PC-3 (cell line): ENCODE results near the gene LPAR1. TPM values are rescaled to one million over a fixed set of nuclear protein-coding genes. Genes with fewer than 3 reads are reported as not detected.

Experiments used
- ATAC-seq: fragments of 200-7000 bp; cut with Tn5 transposase; 2 replicates; pipeline ENCODE4 v1.9.1; 2020; ENCODE audit warnings: mild to moderate bottlenecking, moderate library complexity
- BruUV-seq: library from RNA; stranded (reverse); fragments of 400-500 nt; replicated peaks from 2 replicates; lab custom pipeline; 2021; lab: Mats Ljungman, UMichigan
- CTCF ChIA-PET: fragments of 300-600 bp; sonication (Branson Sonifier 250); formaldehyde crosslinking; loops from one replicate; lab custom pipeline; 2022; ENCODE audit warnings: antibody characterized with exemption; lab: Charles Lee
- POLR2A ChIA-PET: fragments of 300-600 bp; sonication (Branson Sonifier 250); formaldehyde crosslinking; loops from one replicate; lab custom pipeline; 2022; ENCODE audit warnings: antibody characterized with exemption; ENCODE audit not compliant: unreplicated experiment; lab: Charles Lee
- DNase-seq: peaks from one replicate; pipeline ENCODE4 v3.0.0-alpha.2; 2015
- H2AFZ ChIP-seq: fragments of 300-600 bp; sonication (generic); 2 replicates; pipeline ENCODE4 v1.6.0; 2016; ENCODE audit warnings: antibody characterized with exemption, low read length
- H3F3A ChIP-seq: fragments of 300-600 bp; sonication (generic); one replicate; pipeline ENCODE4 v1.6.0; 2017; ENCODE audit warnings: antibody characterized with exemption, low read length, control low read depth, mild to moderate bottlenecking; ENCODE audit not compliant: unreplicated experiment
- H3K27ac ChIP-seq: fragments of 300-600 bp; sonication (generic); 2 replicates; pipeline ENCODE4 v1.5.1; 2016; ENCODE audit warnings: mild to moderate bottlenecking, low read length
- H3K27me3 ChIP-seq: fragments of 300-600 bp; sonication (generic); 2 replicates; pipeline ENCODE4 v1.6.1; 2016; ENCODE audit warnings: low read length, mixed read lengths
- H3K36me3 ChIP-seq: fragments of 300-600 bp; sonication (generic); 2 replicates; pipeline ENCODE4 v1.6.1; 2016; ENCODE audit warnings: low read depth, mixed run types, low read length, mixed read lengths
- H3K4me1 ChIP-seq: fragments of 300-600 bp; sonication (generic); 2 replicates; pipeline ENCODE4 v1.5.1; 2016; ENCODE audit warnings: low read length; ENCODE audit not compliant: insufficient read depth
- H3K4me2 ChIP-seq: fragments of 300-600 bp; sonication (generic); 2 replicates; pipeline ENCODE4 v1.6.0; 2016; ENCODE audit warnings: low read length
- H3K4me3 ChIP-seq: fragments of 300-600 bp; sonication (generic); 2 replicates; pipeline ENCODE4 v1.5.1; 2016; ENCODE audit warnings: mild to moderate bottlenecking, low read length, mixed read lengths
- H3K79me2 ChIP-seq: fragments of 300-600 bp; sonication (generic); 2 replicates; pipeline ENCODE4 v1.6.1; 2017; ENCODE audit warnings: low read length, mixed read lengths
- H3K9ac ChIP-seq: fragments of 300-600 bp; sonication (generic); 2 replicates; pipeline ENCODE4 v1.6.0; 2016; ENCODE audit warnings: mild to moderate bottlenecking, low read length
- H3K9me2 ChIP-seq: fragments of 300-600 bp; sonication (generic); replicated peaks from 2 replicates; pipeline ENCODE4 v1.6.1; 2016; ENCODE audit warnings: mixed run types, low read length, mixed read lengths
- H3K9me3 ChIP-seq: fragments of 300-600 bp; sonication (generic); 2 replicates; pipeline ENCODE4 v1.6.1; 2016; ENCODE audit warnings: low read length, mixed read lengths
- H4K20me1 ChIP-seq: fragments of 300-600 bp; sonication (generic); 2 replicates; pipeline ENCODE4 v1.6.1; 2016; ENCODE audit warnings: low read length, mixed read lengths
- CTCF ChIP-seq: fragments of 300-600 bp; sonication (generic); conservative IDR thresholded peaks from 2 replicates; pipeline ENCODE4 v1.5.1; 2017; ENCODE audit warnings: antibody characterized with exemption, low read depth, mild to moderate bottlenecking, low read length
- EZH2 ChIP-seq: fragments of 300-600 bp; sonication (generic); IDR thresholded peaks from one replicate; pipeline ENCODE4 v1.6.1; 2017; ENCODE audit warnings: antibody characterized with exemption, mild to moderate bottlenecking, low read length; ENCODE audit not compliant: unreplicated experiment
- EZH2phosphoT487 ChIP-seq: fragments of 300-600 bp; sonication (generic); IDR thresholded peaks from 2 replicates; pipeline ENCODE4 v1.6.1; 2018; ENCODE audit warnings: mild to moderate bottlenecking, antibody characterized with exemption, low read length, borderline replicate concordance
- intact Hi-C: fragments of 100-400 bp; cut with micrococcal nuclease; formaldehyde crosslinking; loops from 2 replicates; pipeline ENCODE4 v1.9.0; 2023
- total RNA-seq: library from RNA; depleted of rRNA; stranded (reverse); fragments of >200 nt; gene quantifications from 2 replicates; pipeline ENCODE4 v1.2.3, GENCODE V29; 2014

Gene LPAR1
- total RNA-seq, 1 experiment from 2014 or later: 67.9 TPM

- Histone ChIP-seq H2AFZ (no peak overlapping the region), H3K9me2 (no peaks in the 10 kb centered on the region), H4K20me1 (no peaks in the 10 kb centered on the region), H3F3A (peaks cover 9% of the 10 kb centered on the region), H3K4me1 (peaks cover 36% of the 10 kb centered on the region), H3K4me3 (no peak overlapping the region; the same call in 1 of the 2 replicates), H3K36me3 (peaks cover 63% of the 10 kb centered on the region), H3K9ac (no peak overlapping the region), H3K9me3 (peaks cover 20% of the 10 kb centered on the region), H3K27ac (no peak overlapping the region), H3K27me3 (no peaks in the 10 kb centered on the region), H3K4me2 (no peak overlapping the region), H3K79me2 (peaks cover 81% of the 10 kb centered on the region)
- no TSS peak for BruUV-seq
- intact Hi-C loops: no loop called here
- TF ChIP-seq CTCF: no peak
- TF ChIP-seq EZH2phosphoT487: no peak
- TF ChIP-seq EZH2: no peak
- ChIA-PET CTCF (no interaction called here), POLR2A (no interaction called here)
- no peak for DNase-seq
- no peak for ATAC-seq
These were observed 129.4 kb downstream of the LPAR1 start for GRCh38 chr9:110908894-110909293.

GRCh38 chr9:110900917-110901316 is 137.4 kb downstream of the LPAR1 start:
- Histone ChIP-seq H3K9me2 (no peaks in the 10 kb centered on the region), H3K9ac (peak overlapping the region; percentile 21; the same call in 1 of the 2 replicates), H3F3A (peaks cover 15% of the 10 kb centered on the region), H3K27me3 (no peaks in the 10 kb centered on the region), H3K4me3 (no peak overlapping the region), H4K20me1 (no peaks in the 10 kb centered on the region), H3K27ac (peak overlapping the region; percentile 71), H3K36me3 (peaks cover 80% of the 10 kb centered on the region), H3K4me2 (peak overlapping the region; percentile 47), H3K4me1 (peaks cover 21% of the 10 kb centered on the region), H3K9me3 (peaks cover 9% of the 10 kb centered on the region; the same call in 1 of the 2 replicates), H2AFZ (no peak overlapping the region), H3K79me2 (peaks cover 91% of the 10 kb centered on the region)
- CTCF ChIA-PET: no interaction called here
- DNase-seq (no peak), ATAC-seq (no peak)
- TF ChIP-seq CTCF (no peak), EZH2 (no peak), EZH2phosphoT487 (no peak)
- intact Hi-C loops: no loop called here
- POLR2A ChIA-PET: no interaction called here
- BruUV-seq: no TSS peak

- ATAC-seq: no peak; the same call in 1 of the 2 replicates
- BruUV-seq: no TSS peak
These were observed 137.8 kb downstream of the LPAR1 start for GRCh38 chr9:110900456-110900855.

More at GRCh38 chr9:110900456-110900855, 137.8 kb downstream of the LPAR1 start:
- Histone ChIP-seq H2AFZ (no peak overlapping the region), H3F3A (peaks cover 15% of the 10 kb centered on the region), H3K27me3 (no peaks in the 10 kb centered on the region), H3K4me3 (no peak overlapping the region), H3K9me2 (no peaks in the 10 kb centered on the region), H3K4me1 (peaks cover 21% of the 10 kb centered on the region), H3K9ac (peak overlapping the region; percentile 21; the same call in 1 of the 2 replicates), H4K20me1 (no peaks in the 10 kb centered on the region), H3K4me2 (peak overlapping the region; percentile 47), H3K36me3 (peaks cover 79% of the 10 kb centered on the region), H3K9me3 (peaks cover 9% of the 10 kb centered on the region; the same call in 1 of the 2 replicates), H3K79me2 (peaks cover 91% of the 10 kb centered on the region), H3K27ac (peak overlapping the region; percentile 71)
- intact Hi-C loops: no loop called here
- POLR2A ChIA-PET: no interaction called here
- peak; percentile 47 for DNase-seq
- CTCF ChIA-PET: no interaction called here
- TF ChIP-seq CTCF: no peak
- TF ChIP-seq EZH2phosphoT487: no peak
- TF ChIP-seq EZH2: no peak
